Loucy (cell line): ENCODE data around the gene SH3RF3.

ENCODE experiments used
- H2AFZ ChIP-seq: fragments of 200-600 bp; sonication (generic); 2 replicates; pipeline ENCODE4 v1.6.0; 2016; ENCODE audit warnings: antibody characterized with exemption, mild to moderate bottlenecking, low read length, moderate library complexity
- H3F3A ChIP-seq: fragments of 200-600 bp; 2 replicates; pipeline ENCODE4 v1.6.0; 2016; ENCODE audit warnings: antibody characterized with exemption, low read depth, mild to moderate bottlenecking
- H3K27me3 ChIP-seq: fragments of 200-600 bp; sonication (generic); 2 replicates; pipeline ENCODE4 v1.6.1; 2014; ENCODE audit warnings: low read length, mild to moderate bottlenecking; ENCODE audit not compliant: insufficient read depth, poor library complexity, severe bottlenecking
- H3K36me3 ChIP-seq: fragments of 200-600 bp; sonication (generic); 2 replicates; pipeline ENCODE4 v1.6.1; 2016; ENCODE audit warnings: low read length; ENCODE audit not compliant: insufficient read depth
- H3K4me1 ChIP-seq: fragments of 200-600 bp; sonication (generic); 2 replicates; pipeline ENCODE4 v1.5.1; 2014; ENCODE audit warnings: low read length, mild to moderate bottlenecking; ENCODE audit not compliant: insufficient read depth, poor library complexity, severe bottlenecking
- H3K4me2 ChIP-seq: fragments of 200-600 bp; sonication (generic); 2 replicates; pipeline ENCODE4 v1.6.0; 2014; ENCODE audit warnings: antibody characterized with exemption, low read length, low read depth, mild to moderate bottlenecking; ENCODE audit not compliant: poor library complexity, severe bottlenecking
- H3K4me3 ChIP-seq: fragments of 200-600 bp; sonication (generic); 2 replicates; pipeline ENCODE4 v1.5.1; 2014; ENCODE audit warnings: low read length, mild to moderate bottlenecking, mixed read lengths; ENCODE audit not compliant: poor library complexity, severe bottlenecking
- H3K79me2 ChIP-seq: fragments of 200-600 bp; sonication (generic); 2 replicates; pipeline ENCODE4 v1.6.1; 2014; ENCODE audit warnings: low read length; ENCODE audit not compliant: insufficient read depth
- H3K9ac ChIP-seq: fragments of 200-600 bp; sonication (generic); 2 replicates; pipeline ENCODE4 v1.6.0; 2014; ENCODE audit warnings: mild to moderate bottlenecking, low read depth, low read length, moderate library complexity; ENCODE audit not compliant: poor library complexity, severe bottlenecking
- H3K9me2 ChIP-seq: fragments of 200-600 bp; sonication (generic); replicated peaks from 2 replicates; pipeline ENCODE4 v1.6.1; 2016; ENCODE audit warnings: low read depth, low read length, mixed read lengths
- H3K9me3 ChIP-seq: fragments of 200-600 bp; sonication (generic); 2 replicates; pipeline ENCODE4 v1.6.1; 2014; ENCODE audit warnings: mild to moderate bottlenecking, antibody characterized with exemption, low read length, low read depth; ENCODE audit not compliant: insufficient read depth
- H4K20me1 ChIP-seq: fragments of 200-600 bp; sonication (generic); 2 replicates; pipeline ENCODE4 v1.6.0; 2014; ENCODE audit warnings: antibody characterized with exemption, low read length, mild to moderate bottlenecking; ENCODE audit not compliant: insufficient read depth, poor library complexity, severe bottlenecking
- EZH2phosphoT487 ChIP-seq: fragments of 200-600 bp; IDR thresholded peaks from 2 replicates; pipeline ENCODE4 v1.6.1; 2018; ENCODE audit warnings: antibody characterized with exemption, mild to moderate bottlenecking, moderate library complexity, borderline replicate concordance
- TF ChIP-seq, protein P1 (sequence below): fragments of 200-600 bp; sonication (generic); conservative IDR thresholded peaks from 2 replicates; pipeline ENCODE4 v1.5.1; 2014; ENCODE audit warnings: mild to moderate bottlenecking, antibody characterized with exemption, low read length

The SH3RF3 gene

DNA sequence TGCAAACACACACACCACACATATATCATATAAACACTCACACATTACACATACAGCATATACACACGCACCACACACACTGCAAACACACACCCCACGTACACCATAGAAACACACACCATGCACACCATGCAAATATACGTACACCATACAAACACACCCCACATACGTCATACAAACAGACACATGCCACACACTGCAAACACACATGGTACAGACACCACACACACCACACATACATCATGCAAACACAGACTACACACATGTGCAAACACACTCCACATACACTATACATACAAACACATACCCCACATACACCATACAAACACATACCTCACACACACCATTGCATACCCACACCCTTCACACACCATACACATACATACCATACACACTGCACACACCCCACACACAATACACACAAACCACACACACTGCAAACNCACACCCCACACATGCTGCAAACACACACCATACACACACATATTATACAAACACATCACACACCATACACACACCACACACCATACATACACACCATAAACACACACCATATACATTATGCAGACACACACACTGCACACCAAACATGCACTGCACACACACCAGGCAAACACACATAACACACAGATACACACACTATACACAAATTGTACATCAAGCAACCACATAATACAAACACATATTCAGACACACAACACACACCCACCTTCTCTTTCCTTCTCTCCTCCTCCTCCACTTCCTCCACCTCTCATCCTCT lies 364.4 kb downstream of the SH3RF3 start:
- no peak overlapping the region for H2AFZ ChIP-seq
- H3K9me3 ChIP-seq: no peaks in the 10 kb centered on the region
- H3K79me2 ChIP-seq: no peaks in the 10 kb centered on the region
- H4K20me1 ChIP-seq: no peaks in the 10 kb centered on the region
- no peaks in the 10 kb centered on the region for H3F3A ChIP-seq
- no peak for TF ChIP-seq EZH2phosphoT487
- TF ChIP-seq, protein P1, sequence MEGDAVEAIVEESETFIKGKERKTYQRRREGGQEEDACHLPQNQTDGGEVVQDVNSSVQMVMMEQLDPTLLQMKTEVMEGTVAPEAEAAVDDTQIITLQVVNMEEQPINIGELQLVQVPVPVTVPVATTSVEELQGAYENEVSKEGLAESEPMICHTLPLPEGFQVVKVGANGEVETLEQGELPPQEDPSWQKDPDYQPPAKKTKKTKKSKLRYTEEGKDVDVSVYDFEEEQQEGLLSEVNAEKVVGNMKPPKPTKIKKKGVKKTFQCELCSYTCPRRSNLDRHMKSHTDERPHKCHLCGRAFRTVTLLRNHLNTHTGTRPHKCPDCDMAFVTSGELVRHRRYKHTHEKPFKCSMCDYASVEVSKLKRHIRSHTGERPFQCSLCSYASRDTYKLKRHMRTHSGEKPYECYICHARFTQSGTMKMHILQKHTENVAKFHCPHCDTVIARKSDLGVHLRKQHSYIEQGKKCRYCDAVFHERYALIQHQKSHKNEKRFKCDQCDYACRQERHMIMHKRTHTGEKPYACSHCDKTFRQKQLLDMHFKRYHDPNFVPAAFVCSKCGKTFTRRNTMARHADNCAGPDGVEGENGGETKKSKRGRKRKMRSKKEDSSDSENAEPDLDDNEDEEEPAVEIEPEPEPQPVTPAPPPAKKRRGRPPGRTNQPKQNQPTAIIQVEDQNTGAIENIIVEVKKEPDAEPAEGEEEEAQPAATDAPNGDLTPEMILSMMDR: no peak
- H3K4me3 ChIP-seq: no peak overlapping the region
- peaks cover 6% of the 10 kb centered on the region; the same call in 1 of the 2 replicates for H3K36me3 ChIP-seq
- no peak overlapping the region for H3K9ac ChIP-seq
- no peaks in the 10 kb centered on the region for H3K27me3 ChIP-seq
- no peaks in the 10 kb centered on the region for H3K9me2 ChIP-seq
- H3K4me2 ChIP-seq: no peak overlapping the region
- no peaks in the 10 kb centered on the region for H3K4me1 ChIP-seq

DNA sequence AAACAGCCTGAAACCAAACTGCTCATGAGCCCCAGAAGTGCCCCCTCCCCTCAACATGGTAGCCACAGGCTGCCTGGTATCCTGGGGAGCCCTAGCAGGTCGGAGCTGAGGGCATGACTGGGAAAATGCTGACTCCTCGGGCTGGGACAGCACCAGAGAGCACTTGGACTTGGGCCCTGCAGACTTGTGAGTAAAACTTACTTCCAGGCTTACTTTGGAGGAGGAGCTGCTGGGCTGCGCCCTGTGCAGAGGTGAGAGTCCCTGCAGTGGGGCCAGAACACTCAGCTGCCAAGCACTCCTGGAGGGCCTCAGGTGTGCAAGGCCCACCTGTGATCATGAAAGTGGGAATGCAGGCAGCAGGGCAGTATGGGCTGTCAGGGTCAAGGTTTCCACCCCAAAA lies 365.3 kb downstream of the SH3RF3 start:
- Histone ChIP-seq H3K27me3 (no peaks in the 10 kb centered on the region), H2AFZ (no peak overlapping the region), H3K4me2 (no peak overlapping the region), H3F3A (no peaks in the 10 kb centered on the region), H3K9me2 (no peaks in the 10 kb centered on the region), H3K36me3 (peaks cover 6% of the 10 kb centered on the region; the same call in 1 of the 2 replicates), H4K20me1 (no peaks in the 10 kb centered on the region), H3K9ac (no peak overlapping the region), H3K9me3 (no peaks in the 10 kb centered on the region), H3K4me1 (no peaks in the 10 kb centered on the region), H3K4me3 (no peak overlapping the region), H3K79me2 (no peaks in the 10 kb centered on the region)
- no peak for TF ChIP-seq EZH2phosphoT487
- TF ChIP-seq, protein P1: no peak

DNA sequence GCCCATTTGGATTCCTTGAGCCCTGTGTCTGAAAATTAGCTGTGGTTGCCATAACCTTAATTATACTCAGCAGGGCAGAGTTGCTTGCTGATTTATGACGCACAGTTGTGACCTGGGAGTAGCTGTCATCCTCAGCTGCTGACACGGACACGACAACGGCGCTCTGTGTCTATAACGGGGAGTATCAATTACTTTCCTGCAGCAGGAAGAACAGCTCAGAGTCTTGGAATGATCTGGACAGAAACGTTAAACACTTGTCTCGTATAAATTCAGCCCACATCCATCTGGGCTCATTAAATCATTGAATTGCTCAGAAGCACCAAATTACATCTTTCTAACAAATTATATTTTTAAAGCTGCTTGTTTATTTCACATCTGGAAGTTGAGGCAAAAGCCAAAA lies 368.5 kb downstream of the SH3RF3 start:
- Histone ChIP-seq H3K27me3 (no peaks in the 10 kb centered on the region), H2AFZ (no peak overlapping the region), H3K79me2 (no peaks in the 10 kb centered on the region), H3K9me2 (no peaks in the 10 kb centered on the region), H3K36me3 (peaks cover 6% of the 10 kb centered on the region; the same call in 1 of the 2 replicates), H4K20me1 (no peaks in the 10 kb centered on the region), H3K4me1 (no peaks in the 10 kb centered on the region), H3K4me3 (no peak overlapping the region), H3K4me2 (no peak overlapping the region), H3F3A (no peaks in the 10 kb centered on the region), H3K9me3 (no peaks in the 10 kb centered on the region), H3K9ac (no peak overlapping the region)
- no peak for TF ChIP-seq EZH2phosphoT487
- TF ChIP-seq, protein P1: no peak
